PC-3 (cell line): Measurements from ENCODE around the gene RPL29.

ENCODE experiments used
- EZH2 ChIP-seq: fragments of 300-600 bp; sonication (generic); IDR thresholded peaks from one replicate; pipeline ENCODE4 v1.6.1; 2017; ENCODE audit warnings: antibody characterized with exemption, mild to moderate bottlenecking, low read length; ENCODE audit not compliant: unreplicated experiment
- TF ChIP-seq, protein P1 (sequence below): fragments of 300-600 bp; sonication (generic); conservative IDR thresholded peaks from 2 replicates; pipeline ENCODE4 v1.5.1; 2017; ENCODE audit warnings: antibody characterized with exemption, low read depth, mild to moderate bottlenecking, low read length

GRCh38 chr3:52039426-52039825, 43.7 kb upstream of the RPL29 start:
- TF ChIP-seq, protein P1, sequence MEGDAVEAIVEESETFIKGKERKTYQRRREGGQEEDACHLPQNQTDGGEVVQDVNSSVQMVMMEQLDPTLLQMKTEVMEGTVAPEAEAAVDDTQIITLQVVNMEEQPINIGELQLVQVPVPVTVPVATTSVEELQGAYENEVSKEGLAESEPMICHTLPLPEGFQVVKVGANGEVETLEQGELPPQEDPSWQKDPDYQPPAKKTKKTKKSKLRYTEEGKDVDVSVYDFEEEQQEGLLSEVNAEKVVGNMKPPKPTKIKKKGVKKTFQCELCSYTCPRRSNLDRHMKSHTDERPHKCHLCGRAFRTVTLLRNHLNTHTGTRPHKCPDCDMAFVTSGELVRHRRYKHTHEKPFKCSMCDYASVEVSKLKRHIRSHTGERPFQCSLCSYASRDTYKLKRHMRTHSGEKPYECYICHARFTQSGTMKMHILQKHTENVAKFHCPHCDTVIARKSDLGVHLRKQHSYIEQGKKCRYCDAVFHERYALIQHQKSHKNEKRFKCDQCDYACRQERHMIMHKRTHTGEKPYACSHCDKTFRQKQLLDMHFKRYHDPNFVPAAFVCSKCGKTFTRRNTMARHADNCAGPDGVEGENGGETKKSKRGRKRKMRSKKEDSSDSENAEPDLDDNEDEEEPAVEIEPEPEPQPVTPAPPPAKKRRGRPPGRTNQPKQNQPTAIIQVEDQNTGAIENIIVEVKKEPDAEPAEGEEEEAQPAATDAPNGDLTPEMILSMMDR = no peak
- no peak for TF ChIP-seq EZH2
